Lung (tissue), 12 donors: Measurements from ENCODE around the gene TACC3. TPM values are rescaled to one million over a fixed set of nuclear protein-coding genes. Genes with fewer than 3 reads are reported as not detected.

Experiments used
- ATAC-seq: fragments of 200-7000 bp; cut with Tn5 transposase; one replicate; pipeline ENCODE4 v1.9.1; 2020; ENCODE audit warnings: moderate number of reproducible peaks; ENCODE audit not compliant: insufficient read depth, low FRiP score
- DNase-seq, 3 donors: peaks; one replicate each; pipeline ENCODE4 v3.0.0-alpha.2; 2013 to 2017
- H3K27ac ChIP-seq, 2 donors: one replicate each; pipeline ENCODE4 v1.5.1; 2013; ENCODE audit warnings: mild to moderate bottlenecking in 2 of 2, moderate library complexity in 2 of 2, control low read depth in 1 of 2, inconsistent platforms in 1 of 2, low read depth in 1 of 2, low read length in 1 of 2
- H3K27me3 ChIP-seq, 3 donors: one replicate each; pipeline ENCODE4 v1.5.1; 2013; ENCODE audit warnings: low read length in 2 of 3; ENCODE audit not compliant: control insufficient read depth in 3 of 3, insufficient read depth in 3 of 3
- H3K36me3 ChIP-seq, 4 donors: one replicate each; pipeline ENCODE4 v1.5.1; 2013; ENCODE audit warnings: low read length in 4 of 4, mild to moderate bottlenecking in 1 of 4, moderate library complexity in 1 of 4; ENCODE audit not compliant: control insufficient read depth in 4 of 4, insufficient read depth in 4 of 4
- H3K4me1 ChIP-seq, 5 donors: one replicate each; pipeline ENCODE4 v1.5.1; 2013; ENCODE audit warnings: low read length in 5 of 5, mild to moderate bottlenecking in 2 of 5, moderate library complexity in 1 of 5; ENCODE audit not compliant: control insufficient read depth in 5 of 5, insufficient read depth in 5 of 5
- H3K4me3 ChIP-seq: one replicate; pipeline ENCODE4 v1.5.1; 2013; ENCODE audit warnings: mild to moderate bottlenecking, control low read depth, moderate library complexity
- H3K9ac ChIP-seq, 2 donors: one replicate each; pipeline ENCODE4 v1.5.1; 2013; ENCODE audit warnings: low read length in 2 of 2, control low read depth in 1 of 2; ENCODE audit not compliant: insufficient read depth in 1 of 2
- H3K9me3 ChIP-seq, 4 donors: one replicate each; pipeline ENCODE4 v1.5.1; 2013; ENCODE audit warnings: low read length in 3 of 4, mild to moderate bottlenecking in 1 of 4, moderate library complexity in 1 of 4; ENCODE audit not compliant: control insufficient read depth in 4 of 4, insufficient read depth in 3 of 4
- CTCF ChIP-seq: IDR thresholded peaks from 2 replicates; pipeline ENCODE4 v1.5.1; 2012; ENCODE audit warnings: mild to moderate bottlenecking; ENCODE audit errors: control extremely low read depth, extremely low read depth
- WGBS, 2 donors: extraction: QIAGEN DNeasy Blood & Tissue Kit; methylation state at CpG; one replicate each; pipeline ENCODE4 v1.1.7; 2013; 5-methylcytosine and 5-hydroxymethylcytosine counted together
- polyA plus RNA-seq, 2 donors: library from polyadenylated mRNA; stranded (reverse); fragments of 200-250 nt; gene quantifications; one replicate each; pipeline ENCODE4 v1.2.1, GENCODE V29; 2013
- total RNA-seq, 2 donors: library from RNA; depleted of rRNA in 1 of 2; stranded (reverse); fragments of >200 nt in 1 of 2; gene quantifications; one replicate each; pipeline ENCODE4 v1.2.1, GENCODE V29; 2014 to 2021
- donor health status: control.
- donor health status: control.
- donor health status: Bipolar disorder and iron deficiency.
- donor health status: healthy.
- donor health status: DM: yes; HTN: yes; CAD: no.

Gene TACC3
- total and polyA plus RNA-seq, 4 donors, result 13.8 to 22.1 (median 18.5) TPM

DNA sequence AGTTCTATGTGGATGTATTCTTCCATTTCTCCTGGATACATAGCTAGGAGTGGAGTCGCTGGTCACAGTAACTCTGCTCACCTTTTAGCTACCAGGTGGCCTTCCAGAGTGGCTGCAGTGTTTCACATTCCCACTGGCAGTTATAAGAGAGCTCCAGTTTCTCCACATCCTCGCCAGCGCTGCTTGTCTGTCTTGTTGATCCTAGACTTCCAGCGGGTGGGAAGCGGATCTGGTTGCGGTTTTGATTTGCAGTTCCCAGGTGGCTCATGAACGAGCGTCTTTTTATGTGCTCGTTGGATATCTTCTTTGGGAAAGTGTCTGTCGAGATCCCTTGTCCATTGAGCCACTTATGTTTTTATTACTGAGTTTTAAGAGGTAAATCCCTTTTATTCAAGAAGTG lies 11.6 kb downstream of the TACC3 start:
- Histone ChIP-seq H3K27ac (no peak overlapping the region), H3K4me3 (no peak overlapping the region), H3K9me3 (peaks cover 0 to 6% (median 0%) of the 10 kb centered on the region in 4 donors), H3K36me3 (peaks cover 10 to 51% (median 21%) of the 10 kb centered on the region in 4 donors), H3K4me1 (peaks cover 0 to 15% (median 0%) of the 10 kb centered on the region in 5 donors), H3K27me3 (no peaks in the 10 kb centered on the region), H3K9ac (no peak overlapping the region)
- 93 to 97% methylated on average over 10 of the region's 10 CpGs for WGBS, 2 donors
- DNase-seq (no peak), ATAC-seq (no peak)
- no peak for TF ChIP-seq CTCF

DNA sequence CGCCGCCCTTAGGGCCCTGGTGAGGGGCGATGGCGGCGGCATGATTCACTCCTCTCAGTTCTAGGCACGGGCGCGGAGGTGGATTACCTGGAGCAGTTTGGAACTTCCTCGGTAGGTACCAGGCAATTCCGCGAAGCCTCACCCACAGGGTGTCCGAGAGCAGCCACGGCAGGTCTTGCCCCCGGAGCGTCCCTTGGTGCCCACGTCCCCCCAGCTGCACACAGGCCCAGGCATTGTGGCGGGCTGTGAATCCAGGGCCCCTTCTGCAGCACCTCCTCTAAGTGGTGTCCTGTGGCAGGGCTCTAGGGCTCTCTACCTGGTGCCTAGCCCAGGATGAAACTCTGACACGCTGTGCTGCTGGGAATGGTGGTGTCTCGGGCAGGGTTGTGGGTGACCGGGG lies 13.9 kb downstream of the TACC3 start:
- H3K27ac ChIP-seq, result no peak overlapping the region
- no peak for TF ChIP-seq CTCF
- H3K9me3 ChIP-seq, result peaks cover 0 to 17% (median 0%) of the 10 kb centered on the region in 4 donors
- WGBS, 2 donors, result 93 to 96% methylated on average over 20 of the region's 20 CpGs
- H3K9ac ChIP-seq, result no peak overlapping the region
- no peak for ATAC-seq
- no peaks in the 10 kb centered on the region for H3K27me3 ChIP-seq
- H3K36me3 ChIP-seq, result peaks cover 10 to 46% (median 26%) of the 10 kb centered on the region in 4 donors
- no peak for DNase-seq
- no peaks in the 10 kb centered on the region for H3K4me1 ChIP-seq
- no peak overlapping the region for H3K4me3 ChIP-seq

DNA sequence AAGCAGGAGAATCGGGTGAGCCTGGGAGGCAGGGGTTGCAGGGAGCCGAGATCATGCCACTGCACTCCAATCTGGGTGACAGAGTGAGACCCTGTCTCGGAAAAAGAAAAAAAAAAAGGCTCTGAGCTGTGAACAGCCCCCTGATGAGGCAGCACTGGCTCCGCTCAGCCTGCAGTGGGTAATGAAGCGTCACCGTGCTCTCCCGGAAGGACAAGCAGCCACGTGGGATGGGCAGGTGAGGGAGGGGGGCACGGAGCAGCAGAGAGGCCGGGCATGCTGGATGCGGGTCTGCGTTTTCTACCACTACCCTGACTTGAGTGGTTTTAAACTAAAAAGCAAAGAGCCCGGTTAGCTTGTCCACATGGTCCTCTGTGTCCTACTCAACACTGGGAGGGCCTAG lies 15.5 kb downstream of the TACC3 start:
- H3K36me3 ChIP-seq, result peaks cover 8 to 52% (median 26%) of the 10 kb centered on the region in 4 donors
- TF ChIP-seq CTCF, result no peak
- DNase-seq (no peak), ATAC-seq (no peak)
- H3K27ac ChIP-seq, result no peak overlapping the region
- H3K4me3 ChIP-seq, result no peak overlapping the region
- WGBS, 2 donors, result 92 to 97% methylated on average over 13 of the region's 13 CpGs
- H3K4me1 ChIP-seq, result no peaks in the 10 kb centered on the region
- no peaks in the 10 kb centered on the region for H3K27me3 ChIP-seq
- H3K9ac ChIP-seq, result no peak overlapping the region
- H3K9me3 ChIP-seq, result peaks cover 0 to 17% (median 0%) of the 10 kb centered on the region in 4 donors

GRCh38 chr4:1737666-1738065 lies 16.3 kb downstream of the TACC3 start:
- ATAC-seq (no peak), DNase-seq (no peak)
- no peak overlapping the region for H3K27ac ChIP-seq
- no peak overlapping the region for H3K9ac ChIP-seq
- H3K4me1 ChIP-seq, result no peaks in the 10 kb centered on the region
- H3K4me3 ChIP-seq, result no peak overlapping the region
- H3K27me3 ChIP-seq, result no peaks in the 10 kb centered on the region
- peaks cover 0 to 17% (median 0%) of the 10 kb centered on the region in 4 donors for H3K9me3 ChIP-seq
- 98 to 99% methylated on average over 14 to 15 of the region's 15 CpGs for WGBS, 2 donors
- TF ChIP-seq CTCF, result no peak
- peaks cover 7 to 48% (median 26%) of the 10 kb centered on the region in 4 donors for H3K36me3 ChIP-seq
